ENCODE measurements around the gene IFNGR1. TPM values are rescaled to one million over a fixed set of nuclear protein-coding genes. Genes with fewer than 3 reads are reported as not detected.

Gene IFNGR1
- total RNA-seq, 1 donor: 45.3 TPM

DNA sequence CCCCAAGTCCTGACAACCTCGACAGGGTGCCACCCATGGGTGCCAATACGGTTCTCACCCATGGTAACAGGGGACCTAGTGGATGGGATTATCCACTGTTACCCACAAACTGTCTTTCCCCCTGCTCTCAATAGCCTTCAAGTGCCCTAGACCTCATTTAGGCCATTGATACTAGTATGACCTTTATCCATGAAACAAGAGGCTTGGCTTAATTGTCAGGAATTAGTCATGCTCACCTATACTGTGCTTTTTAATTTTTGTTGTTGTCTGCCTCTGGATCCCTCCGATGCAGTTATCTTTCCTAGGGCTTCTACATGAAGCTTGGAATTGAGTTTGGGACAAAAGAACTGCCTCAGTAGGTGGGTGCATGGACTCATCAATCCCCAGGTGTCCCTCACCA lies 33.9 kb downstream of the IFNGR1 start:
- H3K4me3 ChIP-seq (ENCODE audit: low read depth, low read length): no peak overlapping the region
- DNase-seq (ENCODE audit: low read depth): no peak
- TF ChIP-seq, protein P1, sequence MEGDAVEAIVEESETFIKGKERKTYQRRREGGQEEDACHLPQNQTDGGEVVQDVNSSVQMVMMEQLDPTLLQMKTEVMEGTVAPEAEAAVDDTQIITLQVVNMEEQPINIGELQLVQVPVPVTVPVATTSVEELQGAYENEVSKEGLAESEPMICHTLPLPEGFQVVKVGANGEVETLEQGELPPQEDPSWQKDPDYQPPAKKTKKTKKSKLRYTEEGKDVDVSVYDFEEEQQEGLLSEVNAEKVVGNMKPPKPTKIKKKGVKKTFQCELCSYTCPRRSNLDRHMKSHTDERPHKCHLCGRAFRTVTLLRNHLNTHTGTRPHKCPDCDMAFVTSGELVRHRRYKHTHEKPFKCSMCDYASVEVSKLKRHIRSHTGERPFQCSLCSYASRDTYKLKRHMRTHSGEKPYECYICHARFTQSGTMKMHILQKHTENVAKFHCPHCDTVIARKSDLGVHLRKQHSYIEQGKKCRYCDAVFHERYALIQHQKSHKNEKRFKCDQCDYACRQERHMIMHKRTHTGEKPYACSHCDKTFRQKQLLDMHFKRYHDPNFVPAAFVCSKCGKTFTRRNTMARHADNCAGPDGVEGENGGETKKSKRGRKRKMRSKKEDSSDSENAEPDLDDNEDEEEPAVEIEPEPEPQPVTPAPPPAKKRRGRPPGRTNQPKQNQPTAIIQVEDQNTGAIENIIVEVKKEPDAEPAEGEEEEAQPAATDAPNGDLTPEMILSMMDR (IDR thresholded peaks at IDR 0.05; ENCODE audit: insufficient read depth, low read length): no peak

DNA sequence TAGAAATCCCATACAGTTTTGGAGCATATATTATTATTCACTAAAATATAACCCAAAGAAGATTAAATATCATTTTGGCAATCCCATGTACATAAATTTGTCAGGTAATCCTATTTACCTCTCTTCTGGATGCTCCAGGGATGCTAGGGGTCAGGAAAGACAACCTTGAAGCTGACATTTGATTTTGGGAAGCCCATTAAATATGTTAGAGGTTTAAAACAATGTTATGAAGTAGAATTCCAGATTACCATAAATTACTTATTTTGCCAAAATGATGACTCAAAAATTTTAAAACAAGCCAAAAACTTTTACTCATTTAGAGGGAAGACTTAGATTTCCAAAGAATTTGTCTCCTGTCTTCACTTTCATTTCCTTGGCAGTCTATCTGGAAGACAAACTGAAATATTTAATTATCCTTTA lies 36.5 kb downstream of the IFNGR1 start:
- TF ChIP-seq, protein P1 (IDR thresholded peaks at IDR 0.05; ENCODE audit: insufficient read depth, low read length): no peak

GRCh38 chr6:137181891-137182653 lies 37.1 kb downstream of the IFNGR1 start:
- no peak overlapping the region for H3K4me3 ChIP-seq (ENCODE audit: low read depth, low read length)
- TF ChIP-seq, protein P1 (IDR thresholded peaks at IDR 0.05; ENCODE audit: insufficient read depth, low read length): no peak
- DNase-seq (ENCODE audit: low read depth): no peak

More for the DNA sequence above, 36.5 kb downstream of the IFNGR1 start:
- no peak overlapping the region for H3K4me3 ChIP-seq (ENCODE audit: low read depth, low read length)
- DNase-seq (ENCODE audit: low read depth): no peak

DNA sequence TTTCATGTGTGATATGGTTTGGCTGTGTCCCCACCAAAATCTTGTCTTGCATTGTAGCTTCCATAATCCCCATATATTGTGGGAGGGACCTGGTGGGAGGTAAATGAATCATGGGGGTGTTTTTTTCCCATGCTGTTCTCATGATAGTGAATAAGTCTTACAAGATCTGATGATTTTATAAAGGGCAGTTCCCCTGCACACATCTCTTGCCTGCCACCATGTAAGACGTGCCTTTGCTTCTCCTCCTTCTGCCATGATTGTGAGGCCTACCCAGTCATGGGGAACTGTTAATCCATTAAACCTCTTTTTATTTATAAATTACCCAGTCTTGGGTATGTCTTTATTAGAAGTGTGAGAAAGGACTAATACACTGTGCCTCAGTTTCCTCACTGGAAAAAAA lies 41.6 kb downstream of the IFNGR1 start:
- no peak for DNase-seq (ENCODE audit: low read depth)
- TF ChIP-seq, protein P1 (IDR thresholded peaks at IDR 0.05; ENCODE audit: insufficient read depth, low read length): no peak
- no peak overlapping the region for H3K4me3 ChIP-seq (ENCODE audit: low read depth, low read length)

DNA sequence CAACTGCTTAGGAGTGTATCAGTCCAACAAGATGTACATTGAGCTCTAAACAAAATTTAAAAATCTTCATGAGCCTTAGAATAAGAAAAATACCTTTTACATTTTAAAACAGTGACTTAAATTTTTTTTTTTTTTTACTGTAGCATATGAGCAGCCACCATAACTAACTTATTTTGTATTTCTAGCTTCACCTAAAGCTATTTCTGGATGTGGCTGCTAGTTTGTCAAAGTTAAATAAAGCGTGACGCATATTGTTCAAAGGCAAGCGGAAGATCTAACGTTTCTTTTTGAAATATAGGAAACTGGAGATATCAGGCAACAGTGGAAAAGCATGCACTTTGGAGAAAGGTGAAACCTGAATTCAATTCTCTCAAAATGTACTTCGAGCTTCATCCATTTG lies 42.5 kb downstream of the IFNGR1 start:
- no peak for DNase-seq (ENCODE audit: low read depth)
- H3K4me3 ChIP-seq (ENCODE audit: low read depth, low read length): no peak overlapping the region
- TF ChIP-seq, protein P1 (IDR thresholded peaks at IDR 0.05; ENCODE audit: insufficient read depth, low read length): no peak

- TF ChIP-seq, protein P1 (IDR thresholded peaks at IDR 0.05; ENCODE audit: insufficient read depth, low read length): no peak
- H3K4me3 ChIP-seq (ENCODE audit: low read depth, low read length): no peak overlapping the region
- no peak for DNase-seq (ENCODE audit: low read depth)
Observed at GRCh38 chr6:137175868-137176245, 43.3 kb downstream of the IFNGR1 start.

Data from fibroblast of the aortic adventitia (primary cell).